ENCODE measurements around the gene C10orf90. TPM values are rescaled to one million over a fixed set of nuclear protein-coding genes. Genes with fewer than 3 reads are reported as not detected.

Gene C10orf90
- total RNA-seq, 1 experiment from 2014 or later, result 0.18 TPM

- Histone ChIP-seq H3K36me3 (ENCODE audit: low read depth, low read length) (no peaks in the 10 kb centered on the region), H3K4me1 (ENCODE audit: insufficient read depth, low read length) (peaks cover 11% of the 10 kb centered on the region; the same call in 1 of the 2 replicates), H3K9me2 (replicated peaks; ENCODE audit: low read length) (no peaks in the 10 kb centered on the region), H2AFZ (ENCODE audit: low read length) (peak overlapping the region; percentile 42; the same call in 1 of the 2 replicates), H4K20me1 (ENCODE audit: low read length) (no peaks in the 10 kb centered on the region), H3K27ac (ENCODE audit: low read length) (peak overlapping the region; percentile 56), H3F3A (ENCODE audit: low read length, unreplicated experiment) (no peaks in the 10 kb centered on the region), H3K4me3 (ENCODE audit: low read length) (no peak overlapping the region), H3K79me2 (ENCODE audit: low read length) (no peaks in the 10 kb centered on the region), H3K9ac (ENCODE audit: low read length) (no peak overlapping the region), H3K27me3 (ENCODE audit: low read length) (no peaks in the 10 kb centered on the region), H3K9me3 (ENCODE audit: low read length) (no peaks in the 10 kb centered on the region), H3K4me2 (ENCODE audit: low read length) (no peak overlapping the region)
- DNase-seq, result peak; percentile 44
- ChIA-PET POLR2A (ENCODE audit: unreplicated experiment) (no interaction called here), CTCF (no interaction called here)
- TF ChIP-seq EZH2phosphoT487 (IDR thresholded peaks at IDR 0.05; ENCODE audit: borderline replicate concordance, low read length), result no peak
- no peak for TF ChIP-seq EZH2 (IDR thresholded peaks at IDR 0.05; ENCODE audit: low read length, unreplicated experiment)
- TF ChIP-seq CTCF (conservative IDR thresholded peaks at IDR 0.05; ENCODE audit: low read depth, low read length), result no peak
- no TSS peak for BruUV-seq (replicated peaks)
- no peak for ATAC-seq
- intact Hi-C loops (cut with micrococcal nuclease), result no loop called here
These were observed 230.6 kb downstream of the C10orf90 start for GRCh38 chr10:126439942-126440341.

- H3K4me3 ChIP-seq (ENCODE audit: low read length), result no peak overlapping the region
- no peak for TF ChIP-seq EZH2 (IDR thresholded peaks at IDR 0.05; ENCODE audit: low read length, unreplicated experiment)
- no peak for TF ChIP-seq EZH2phosphoT487 (IDR thresholded peaks at IDR 0.05; ENCODE audit: borderline replicate concordance, low read length)
- no peak for TF ChIP-seq CTCF (conservative IDR thresholded peaks at IDR 0.05; ENCODE audit: low read depth, low read length)
- H3F3A ChIP-seq (ENCODE audit: low read length, unreplicated experiment), result no peaks in the 10 kb centered on the region
- no peaks in the 10 kb centered on the region for H3K36me3 ChIP-seq (ENCODE audit: low read depth, low read length)
- DNase-seq (no peak), ATAC-seq (no peak)
- BruUV-seq (replicated peaks), result no TSS peak
- H2AFZ ChIP-seq (ENCODE audit: low read length), result no peak overlapping the region
- H4K20me1 ChIP-seq (ENCODE audit: low read length), result no peaks in the 10 kb centered on the region
- H3K27me3 ChIP-seq (ENCODE audit: low read length), result no peaks in the 10 kb centered on the region
- no peak overlapping the region for H3K4me2 ChIP-seq (ENCODE audit: low read length)
- POLR2A ChIA-PET (ENCODE audit: unreplicated experiment), result no interaction called here
- no peak overlapping the region for H3K9ac ChIP-seq (ENCODE audit: low read length)
- H3K27ac ChIP-seq (ENCODE audit: low read length), result no peak overlapping the region
- intact Hi-C loops (cut with micrococcal nuclease), result no loop called here
- H3K9me3 ChIP-seq (ENCODE audit: low read length), result no peaks in the 10 kb centered on the region
- H3K9me2 ChIP-seq (replicated peaks; ENCODE audit: low read length), result no peaks in the 10 kb centered on the region
- CTCF ChIA-PET, result no interaction called here
- H3K4me1 ChIP-seq (ENCODE audit: insufficient read depth, low read length), result peaks cover 17% of the 10 kb centered on the region; the same call in 1 of the 2 replicates
- H3K79me2 ChIP-seq (ENCODE audit: low read length), result no peaks in the 10 kb centered on the region
These were observed 232.1 kb downstream of the C10orf90 start for GRCh38 chr10:126438407-126438783.

- ChIA-PET CTCF (no interaction called here), POLR2A (ENCODE audit: unreplicated experiment) (no interaction called here)
- TF ChIP-seq EZH2phosphoT487 (IDR thresholded peaks at IDR 0.05; ENCODE audit: borderline replicate concordance, low read length) (no peak), CTCF (conservative IDR thresholded peaks at IDR 0.05; ENCODE audit: low read depth, low read length) (no peak), EZH2 (IDR thresholded peaks at IDR 0.05; ENCODE audit: low read length, unreplicated experiment) (no peak)
- no peaks in the 10 kb centered on the region for H3K79me2 ChIP-seq (ENCODE audit: low read length)
- DNase-seq (no peak), ATAC-seq (no peak)
- no peaks in the 10 kb centered on the region for H3K36me3 ChIP-seq (ENCODE audit: low read depth, low read length)
- no peaks in the 10 kb centered on the region for H4K20me1 ChIP-seq (ENCODE audit: low read length)
- H3K27ac ChIP-seq (ENCODE audit: low read length), result no peak overlapping the region
- H3F3A ChIP-seq (ENCODE audit: low read length, unreplicated experiment), result no peaks in the 10 kb centered on the region
- intact Hi-C loops (cut with micrococcal nuclease), result no loop called here
- no peaks in the 10 kb centered on the region for H3K9me3 ChIP-seq (ENCODE audit: low read length)
- no peaks in the 10 kb centered on the region for H3K27me3 ChIP-seq (ENCODE audit: low read length)
- peaks cover 22% of the 10 kb centered on the region for H3K4me1 ChIP-seq (ENCODE audit: insufficient read depth, low read length)
- H3K4me2 ChIP-seq (ENCODE audit: low read length), result no peak overlapping the region
- BruUV-seq (replicated peaks), result no TSS peak
- H3K9me2 ChIP-seq (replicated peaks; ENCODE audit: low read length), result no peaks in the 10 kb centered on the region
- no peak overlapping the region for H2AFZ ChIP-seq (ENCODE audit: low read length)
- H3K9ac ChIP-seq (ENCODE audit: low read length), result no peak overlapping the region
- H3K4me3 ChIP-seq (ENCODE audit: low read length), result no peak overlapping the region
These were observed 232.7 kb downstream of the C10orf90 start for GRCh38 chr10:126437635-126438406.
